HG02981 (cell line): ENCODE data around the gene LIMS4.
"Not testable (repeated sequence)": the region's sequence is repeated elsewhere in the genome, so short reads cannot be mapped to it uniquely, and the experiment has no call there.

ENCODE experiments used
- ATAC-seq: cut with Tn5 transposase; IDR thresholded peaks from one replicate; pipeline ENCODE4 v1.9.1; 2021; ENCODE audit warnings: mild to moderate bottlenecking, moderate library complexity; ENCODE audit not compliant: unreplicated experiment

The LIMS4 gene

GRCh38 chr2:110450951-110451350 is 21.7 kb downstream of the LIMS4 start:
- not testable (repeated sequence) for ATAC-seq

GRCh38 chr2:110449127-110449947 is 23.3 kb downstream of the LIMS4 start:
- ATAC-seq, result not testable (repeated sequence)

GRCh38 chr2:110446644-110447043 is 26.0 kb downstream of the LIMS4 start:
- ATAC-seq, result not testable (repeated sequence)

GRCh38 chr2:110443305-110444005 is 29.2 kb downstream of the LIMS4 start:
- ATAC-seq, result not testable (repeated sequence)

- ATAC-seq, result not testable (repeated sequence)
Observed at GRCh38 chr2:110441905-110442304, 30.7 kb downstream of the LIMS4 start.

GRCh38 chr2:110434565-110434964 is 38.1 kb downstream of the LIMS4 start:
- not testable (repeated sequence) for ATAC-seq

- not testable (repeated sequence) for ATAC-seq
Observed at GRCh38 chr2:110425725-110426124, 46.9 kb downstream of the LIMS4 start.

- ATAC-seq, result not testable (repeated sequence)
Observed at GRCh38 chr2:110424421-110424820, 48.2 kb downstream of the LIMS4 start.

- ATAC-seq, result not testable (repeated sequence)
Observed at GRCh38 chr2:110423574-110423962, 49.0 kb downstream of the LIMS4 start.

- not testable (repeated sequence) for ATAC-seq
Observed at GRCh38 chr2:110422852-110423573, 49.6 kb downstream of the LIMS4 start.

GRCh38 chr2:110420641-110421354 is 51.8 kb downstream of the LIMS4 start:
- not testable (repeated sequence) for ATAC-seq

GRCh38 chr2:110407142-110407541 is 65.5 kb downstream of the LIMS4 start:
- not testable (repeated sequence) for ATAC-seq

- not testable (repeated sequence) for ATAC-seq
Observed at GRCh38 chr2:110404988-110405387, 67.6 kb downstream of the LIMS4 start.

GRCh38 chr2:110404246-110404645 is 68.4 kb downstream of the LIMS4 start:
- ATAC-seq, result not testable (repeated sequence)

- not testable (repeated sequence) for ATAC-seq
Observed at GRCh38 chr2:110401001-110401618, 71.5 kb downstream of the LIMS4 start.

GRCh38 chr2:110399378-110399777 is 73.2 kb downstream of the LIMS4 start:
- ATAC-seq, result not testable (repeated sequence)

- not testable (repeated sequence) for ATAC-seq
Observed at GRCh38 chr2:110395990-110396389, 76.6 kb downstream of the LIMS4 start.
